HepG2 (cell line): ENCODE results near the gene RYR2. TPM values are rescaled to one million over a fixed set of nuclear protein-coding genes. Genes with fewer than 3 reads are reported as not detected.
A peak's percentile ranks its signal among the peaks of the same experiment; 100 is the strongest.

ENCODE experiments used
- ATAC-seq: fragments of 200-7000 bp; cut with Tn5 transposase; 3 replicates; pipeline ENCODE4 v1.9.1; 2020; ENCODE audit warnings: mild to moderate bottlenecking, moderate library complexity
- BruUV-seq: library from RNA; stranded (reverse); fragments of 400-500 nt; replicated peaks from 2 replicates; lab custom pipeline; 2021; lab: Mats Ljungman, UMichigan
- CTCF ChIA-PET: fragments of 300-600 bp; formaldehyde crosslinking; extraction: SDS; loops from one replicate; lab custom pipeline; 2021; ENCODE audit warnings: low total read pairs, inconsistent platforms, low intra/inter-chr PET ratio; lab: Yijun Ruan, JAX
- POLR2A ChIA-PET: fragments of 350-600 bp; sonication (Branson Sonifier 250); formaldehyde crosslinking; loops from one replicate; lab custom pipeline; 2020; ENCODE audit warnings: antibody characterized with exemption, inconsistent platforms; lab: Yijun Ruan, JAX
- DNase-seq: peaks from one replicate; pipeline ENCODE4 v3.0.0-alpha.2; 2015; ENCODE audit warnings: low spot score
- FAIRE-seq: peaks from 3 replicates; lab custom pipeline; 2011; peaks lifted over from hg19 to GRCh38; lab: Jason Lieb, UNC
- H2AFZ ChIP-seq: one replicate; pipeline ENCODE4 v1.6.1; 2011; ENCODE audit warnings: low read length, inconsistent platforms
- H3K27ac ChIP-seq: fragments of 300-600 bp; 3 replicates; pipeline ENCODE4 v1.8.0; 2011; ENCODE audit warnings: mixed run types, mild to moderate bottlenecking, mixed read lengths, low read length, inconsistent platforms; ENCODE audit not compliant: insufficient read depth; ENCODE audit errors: extremely low read length
- H3K27me3 ChIP-seq, 2 experiments: fragments of 200-600 bp in 1 of 2; 2 replicates in 1 of 2; 3 replicates in 1 of 2; pipeline versions ENCODE4 v1.6.0 to v1.8.0; 2011; ENCODE audit warnings: low read length in 2 of 2, mild to moderate bottlenecking in 2 of 2, moderate library complexity in 2 of 2, inconsistent platforms in 1 of 2; ENCODE audit not compliant: insufficient read depth in 2 of 2, control insufficient read depth in 1 of 2
- H3K36me3 ChIP-seq, 2 experiments: fragments of 200-600 bp in 1 of 2; replicated peaks in 1 of 2; 2 replicates in 1 of 2; 3 replicates in 1 of 2; pipeline versions ENCODE4 v1.5.1 to v1.8.0; 2011; ENCODE audit warnings: low read length in 2 of 2, inconsistent platforms in 1 of 2; ENCODE audit not compliant: insufficient read depth in 2 of 2, control insufficient read depth in 1 of 2
- H3K4me1 ChIP-seq: 2 replicates; pipeline ENCODE4 v1.5.1; 2012; ENCODE audit warnings: low read length, inconsistent platforms; ENCODE audit not compliant: insufficient read depth
- H3K4me2 ChIP-seq: 2 replicates; pipeline ENCODE4 v1.6.0; 2011; ENCODE audit warnings: low read depth, low read length, inconsistent platforms
- H3K4me3 ChIP-seq, 3 experiments: fragments of 200-600 bp in 1 of 3; sonication (generic), shearing (Covaris generic) in 1 of 3; replicated peaks in 1 of 3; 2 replicates each; pipeline ENCODE4 v1.5.1; 2011 to 2016; ENCODE audit warnings: low read length in 3 of 3, inconsistent platforms in 2 of 3, low read depth in 2 of 3, mild to moderate bottlenecking in 2 of 3, control low read depth in 1 of 3, mixed read lengths in 1 of 3; ENCODE audit not compliant: insufficient read depth in 1 of 3
- H3K79me2 ChIP-seq: one replicate; pipeline ENCODE4 v1.6.1; 2011; ENCODE audit warnings: low read length, inconsistent platforms; ENCODE audit not compliant: insufficient read depth
- H3K9ac ChIP-seq: 2 replicates; pipeline ENCODE4 v1.6.0; 2011; ENCODE audit warnings: mild to moderate bottlenecking, low read depth, low read length, inconsistent platforms; ENCODE audit not compliant: insufficient read depth
- H3K9me3 ChIP-seq: 2 replicates; pipeline ENCODE4 v1.5.1; 2012; ENCODE audit warnings: mild to moderate bottlenecking, low read length
- H4K20me1 ChIP-seq: 2 replicates; pipeline ENCODE4 v1.6.0; 2011; ENCODE audit warnings: inconsistent platforms, mild to moderate bottlenecking, low read length, moderate library complexity; ENCODE audit not compliant: insufficient read depth
- ARNTL ChIP-seq: sonication (generic); formaldehyde crosslinking; IDR thresholded peaks from 2 replicates; pipeline ENCODE4 v1.4.0; 2020; ENCODE audit warnings: mild to moderate bottlenecking, missing genetic modification reagents
- ATF7 ChIP-seq, 2 experiments: fragments of 450-650 bp in 1 of 2; sonication (generic) in 1 of 2; formaldehyde crosslinking in 1 of 2; IDR thresholded peaks; 2 replicates each; pipeline versions ENCODE4 v1.4.0 to v1.6.1; 2016 to 2020; ENCODE audit warnings: antibody characterized with exemption in 1 of 2, mild to moderate bottlenecking in 1 of 2, missing genetic modification reagents in 1 of 2
- FOXO1 ChIP-seq: sonication (generic); formaldehyde crosslinking; IDR thresholded peaks from 2 replicates; pipeline ENCODE4 v1.4.0; 2020; ENCODE audit warnings: missing genetic modification reagents
- HCFC1 ChIP-seq: fragments of 150-350 bp; IDR thresholded peaks from 2 replicates; pipeline ENCODE4 v1.6.1; 2014; ENCODE audit warnings: low read depth, low read length
- TBX3 ChIP-seq: fragments of 450-650 bp; IDR thresholded peaks from 2 replicates; pipeline ENCODE4 v1.6.1; 2017; ENCODE audit warnings: antibody characterized with exemption, mild to moderate bottlenecking, inconsistent platforms, borderline replicate concordance
- ZFAT ChIP-seq: sonication (generic); formaldehyde crosslinking; conservative IDR thresholded peaks from 2 replicates; pipeline ENCODE4 v1.8.1; 2023; ENCODE audit warnings: missing genetic modification reagents, inconsistent platforms
- ZNF747 ChIP-seq: sonication (generic); formaldehyde crosslinking; IDR thresholded peaks from 2 replicates; pipeline ENCODE4 v1.8.1; 2023; ENCODE audit warnings: missing genetic modification reagents, mild to moderate bottlenecking, borderline replicate concordance
- WGBS: methylation state at CpG from one replicate; pipeline ENCODE4 v1.1.6; 2017; ENCODE audit warnings: low lambda C conversion rate; 5-methylcytosine and 5-hydroxymethylcytosine counted together
- in situ Hi-C: cut with HindIII; loops from 2 replicates; pipeline ENCODE4 v1.10.0; 2017; ENCODE audit warnings: low pct_unique_long_range_greater_than_20kb; ENCODE audit not compliant: extremely low pct_ligation_motif_present
- intact Hi-C: fragments of 100-400 bp; cut with micrococcal nuclease; formaldehyde crosslinking; loops from one replicate; pipeline ENCODE4 v1.10.0; 2022; ENCODE audit not compliant: unreplicated experiment
- polyA plus RNA-seq, 8 experiments: library from polyadenylated mRNA; depleted of rRNA in 3 of 8; stranded (reverse) in 7 of 8; unstranded in 1 of 8; fragments of >200 nt; fragmentation: Illumina TruSeq in 4 of 8; extraction: Trizol in 4 of 8; gene quantifications; 2 replicates each; pipeline versions ENCODE4 v1.2.1 to v1.2.3, GENCODE V29; 2011 to 2016; ENCODE audit warnings: low read depth in 4 of 8, missing spikeins in 1 of 8, mixed read lengths in 1 of 8; ENCODE audit not compliant: insufficient read depth in 1 of 8
- total RNA-seq, 5 experiments: library from RNA; depleted of rRNA; stranded (reverse); fragments of >200 nt; fragmentation: Illumina TruSeq; extraction: Trizol; gene quantifications; 2 replicates each; pipeline ENCODE4 v1.2.3, GENCODE V29; 2016; ENCODE audit warnings: low read depth in 1 of 5
- TF ChIP-seq, protein P1 (sequence below): sonication (generic); formaldehyde crosslinking; IDR thresholded peaks from 2 replicates; pipeline ENCODE4 v1.4.0; 2020; ENCODE audit warnings: missing genetic modification reagents

Gene RYR2
- total and polyA plus RNA-seq, 2 of the 13 experiments (the other 11 are each of a cell fraction or from before 2014, with no cell fraction given): not detected

DNA sequence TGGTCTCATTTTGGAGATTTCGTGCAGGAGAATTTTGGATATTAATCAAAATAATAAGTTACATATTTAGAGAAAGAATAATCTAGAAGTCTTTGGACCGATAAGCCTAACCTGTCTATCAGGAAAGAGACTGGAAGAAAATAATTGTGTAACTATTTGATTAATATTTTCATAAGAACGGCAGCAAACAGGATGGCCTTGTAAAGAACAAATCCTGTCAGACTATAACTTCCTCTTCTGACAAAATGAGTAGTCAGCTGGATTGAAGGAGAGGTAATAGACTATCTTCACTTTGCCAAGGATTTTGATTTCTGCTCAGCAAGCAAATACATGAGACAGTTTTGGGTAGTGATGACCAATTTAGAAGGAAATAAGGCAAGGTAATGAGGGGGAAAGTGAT is 12.7 kb upstream of the RYR2 start:
- ATAC-seq: no peak
- Histone ChIP-seq H3K4me3 (no peak overlapping the region), H3K4me1 (no peaks in the 10 kb centered on the region), H3K79me2 (no peaks in the 10 kb centered on the region), H3K36me3 (no peaks in the 10 kb centered on the region), H2AFZ (no peak overlapping the region), H3K4me2 (no peak overlapping the region), H3K27me3 (peaks cover 0 to 8% of the 10 kb centered on the region in 2 experiments; a peak in 1 of 5 replicates), H3K9me3 (no peaks in the 10 kb centered on the region), H3K9ac (no peak overlapping the region), H4K20me1 (no peaks in the 10 kb centered on the region), H3K27ac (no peak overlapping the region)
- FAIRE-seq: no peak
- intact Hi-C loops (no loop called here), in situ Hi-C loops (no loop called here)
- POLR2A ChIA-PET: no interaction called here
- no TSS peak for BruUV-seq
- CTCF ChIA-PET: no interaction called here
- no peak for TF ChIP-seq FOXO1 (CRISPR knock-in tag)
- TF ChIP-seq ZFAT (CRISPR knock-in tag): no peak
- DNase-seq: no peak
- 14% methylated on average over 3 of the region's 3 CpGs for WGBS

DNA sequence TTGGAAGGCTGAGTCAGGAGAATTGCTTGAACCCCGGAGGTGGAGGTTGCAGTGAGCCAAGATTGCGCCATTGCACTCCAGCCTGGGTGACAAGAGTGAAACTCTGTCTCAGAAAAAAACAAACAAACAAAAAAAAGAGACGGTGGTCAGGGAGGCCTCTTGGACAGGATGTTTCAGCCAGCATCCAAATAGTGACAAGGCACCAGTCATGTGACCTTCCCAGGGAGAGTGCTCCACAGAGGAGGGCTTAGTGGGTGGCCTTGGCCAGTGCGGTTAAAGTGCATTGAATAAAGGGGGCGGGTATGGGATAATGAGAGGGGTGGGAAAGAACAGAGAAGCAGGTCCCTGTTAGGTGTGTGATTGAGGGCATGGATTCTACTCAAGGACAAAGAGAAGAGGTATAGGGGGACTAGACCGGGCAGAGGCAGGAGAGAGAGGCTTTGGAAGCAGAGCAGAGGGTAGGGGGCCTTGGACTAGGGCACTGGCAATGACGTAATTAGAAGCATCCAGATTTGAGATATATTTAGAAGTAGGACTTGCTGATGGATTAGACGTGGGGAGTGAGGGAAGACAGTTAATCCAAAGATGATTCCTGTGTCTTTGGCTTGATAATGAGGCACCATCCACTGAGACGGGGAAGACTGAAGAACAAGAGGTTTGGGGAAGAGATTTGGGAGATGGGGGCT is 12.0 kb upstream of the RYR2 start:
- no peaks in the 10 kb centered on the region for H3K79me2 ChIP-seq
- no peaks in the 10 kb centered on the region for H4K20me1 ChIP-seq
- H3K9me3 ChIP-seq: no peaks in the 10 kb centered on the region
- FAIRE-seq (no peak), DNase-seq (no peak), ATAC-seq (no peak)
- 18% methylated on average over 9 of the region's 9 CpGs for WGBS
- ChIA-PET CTCF (no interaction called here), POLR2A (no interaction called here)
- TF ChIP-seq ZNF747 (CRISPR knock-in tag) (no peak), ARNTL (no peak), ATF7 (IDR thresholded peaks at IDR 0.05) (peak; percentile 90), ATF7 (CRISPR knock-in tag; IDR thresholded peaks at IDR 0.05) (no peak), HCFC1 (no peak), TBX3 (no peak)
- TF ChIP-seq, protein P1, sequence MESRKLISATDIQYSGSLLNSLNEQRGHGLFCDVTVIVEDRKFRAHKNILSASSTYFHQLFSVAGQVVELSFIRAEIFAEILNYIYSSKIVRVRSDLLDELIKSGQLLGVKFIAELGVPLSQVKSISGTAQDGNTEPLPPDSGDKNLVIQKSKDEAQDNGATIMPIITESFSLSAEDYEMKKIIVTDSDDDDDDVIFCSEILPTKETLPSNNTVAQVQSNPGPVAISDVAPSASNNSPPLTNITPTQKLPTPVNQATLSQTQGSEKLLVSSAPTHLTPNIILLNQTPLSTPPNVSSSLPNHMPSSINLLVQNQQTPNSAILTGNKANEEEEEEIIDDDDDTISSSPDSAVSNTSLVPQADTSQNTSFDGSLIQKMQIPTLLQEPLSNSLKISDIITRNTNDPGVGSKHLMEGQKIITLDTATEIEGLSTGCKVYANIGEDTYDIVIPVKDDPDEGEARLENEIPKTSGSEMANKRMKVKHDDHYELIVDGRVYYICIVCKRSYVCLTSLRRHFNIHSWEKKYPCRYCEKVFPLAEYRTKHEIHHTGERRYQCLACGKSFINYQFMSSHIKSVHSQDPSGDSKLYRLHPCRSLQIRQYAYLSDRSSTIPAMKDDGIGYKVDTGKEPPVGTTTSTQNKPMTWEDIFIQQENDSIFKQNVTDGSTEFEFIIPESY (CRISPR knock-in tag): no peak
- H3K4me1 ChIP-seq: no peaks in the 10 kb centered on the region
- no peak overlapping the region for H3K9ac ChIP-seq
- intact Hi-C loops (no loop called here), in situ Hi-C loops (no loop called here)
- BruUV-seq: no TSS peak
- H3K4me3 ChIP-seq: no peak overlapping the region
- no peak overlapping the region for H2AFZ ChIP-seq
- peaks cover 0 to 8% of the 10 kb centered on the region in 2 experiments; a peak in 1 of 5 replicates for H3K27me3 ChIP-seq
- no peak overlapping the region for H3K4me2 ChIP-seq
- no peak overlapping the region for H3K27ac ChIP-seq
- H3K36me3 ChIP-seq: no peaks in the 10 kb centered on the region
